ENCODE measurements around the gene ACTMAP. TPM values are rescaled to one million over a fixed set of nuclear protein-coding genes. Genes with fewer than 3 reads are reported as not detected.
A peak's percentile ranks its signal among the peaks of the same experiment; 100 is the strongest.
"Not testable (repeated sequence)": the region's sequence is repeated elsewhere in the genome, so short reads cannot be mapped to it uniquely, and the experiment has no call there.

The ACTMAP gene
- total RNA-seq, 1 donor from 2014 or later: 0.20 TPM

- DNase-seq (ENCODE audit: low read depth in 2 of 2): no peak
Measured at GRCh38 chr19:40776364-40776763, 26.1 kb upstream of the ACTMAP start.

GRCh38 chr19:40775632-40776022 lies 25.4 kb upstream of the ACTMAP start:
- no peak for DNase-seq (ENCODE audit: low read depth in 2 of 2)

- no peak for DNase-seq (ENCODE audit: low read depth in 2 of 2)
Measured at GRCh38 chr19:40774916-40775631, 24.8 kb upstream of the ACTMAP start, which contains the start of gene MIA. TSS of gene MIA (plus strand) at chr19:40775521. CDS start at chr19:40775543, 22 bp downstream.

- DNase-seq (ENCODE audit: low read depth in 2 of 2): peak in 1 of 2 donors; percentile 17
Measured at GRCh38 chr19:40771101-40771862, 21.0 kb upstream of the ACTMAP start.

- no peak for DNase-seq (ENCODE audit: low read depth in 2 of 2)
Measured at GRCh38 chr19:40768869-40769268, 18.6 kb upstream of the ACTMAP start.

GRCh38 chr19:40766385-40766784 lies 16.1 kb upstream of the ACTMAP start:
- DNase-seq (ENCODE audit: low read depth in 2 of 2): not testable (repeated sequence)

GRCh38 chr19:40763963-40764362 lies 13.7 kb upstream of the ACTMAP start:
- DNase-seq (ENCODE audit: low read depth in 2 of 2): no peak

- no peak for DNase-seq (ENCODE audit: low read depth in 2 of 2)
Measured at GRCh38 chr19:40763526-40763925, 13.2 kb upstream of the ACTMAP start.

GRCh38 chr19:40762754-40763470 lies 12.6 kb upstream of the ACTMAP start:
- no peak for DNase-seq (ENCODE audit: low read depth in 2 of 2)

GRCh38 chr19:40759352-40759751 lies 9.1 kb upstream of the ACTMAP start:
- no peak for DNase-seq (ENCODE audit: low read depth in 2 of 2)

- no peak for DNase-seq (ENCODE audit: low read depth in 2 of 2)
Measured at GRCh38 chr19:40758491-40758890, 8.2 kb upstream of the ACTMAP start.

- no peak for DNase-seq (ENCODE audit: low read depth in 2 of 2)
Measured at GRCh38 chr19:40756502-40757110, 6.3 kb upstream of the ACTMAP start.

- DNase-seq (ENCODE audit: low read depth in 2 of 2): no peak
Measured at GRCh38 chr19:40755791-40756190, 5.5 kb upstream of the ACTMAP start.

- no peak for DNase-seq (ENCODE audit: low read depth in 2 of 2)
Measured at GRCh38 chr19:40755248-40755624, 5.0 kb upstream of the ACTMAP start.

GRCh38 chr19:40754611-40755247 lies 4.5 kb upstream of the ACTMAP start:
- DNase-seq (ENCODE audit: low read depth in 2 of 2): no peak

GRCh38 chr19:40752257-40752781 lies 2.0 kb upstream of the ACTMAP start:
- no peak for DNase-seq (ENCODE audit: low read depth in 2 of 2)

GRCh38 chr19:40750874-40751537 lies 729 bp upstream of the ACTMAP start, which contains the start of gene SNRPA:
TSS of gene SNRPA (plus strand) at chr19:40751203. CDS start at chr19:40751409, 206 bp downstream.
- peak; percentile 98 to 99 for DNase-seq (ENCODE audit: low read depth in 2 of 2)

GRCh38 chr19:40747536-40747935 lies 2.7 kb downstream of the ACTMAP start:
- no peak for DNase-seq (ENCODE audit: low read depth in 2 of 2)

GRCh38 chr19:40745402-40745780 lies 4.9 kb downstream of the ACTMAP start:
- DNase-seq (ENCODE audit: low read depth in 2 of 2): peak; percentile 40 to 42
